SU-DHL-6 (cell line): ENCODE measurements around the gene ARHGAP44.

Experiments used
- H2AFZ ChIP-seq: fragments of 200-600 bp; sonication (generic); 2 replicates; pipeline ENCODE4 v1.6.1; 2014; ENCODE audit warnings: low read depth, mild to moderate bottlenecking, moderate library complexity, mixed read lengths, antibody characterized with exemption, low read length; ENCODE audit not compliant: severe bottlenecking
- H3F3A ChIP-seq: fragments of 200-600 bp; shearing (Covaris generic); 2 replicates; pipeline ENCODE4 v1.6.0; 2016; ENCODE audit warnings: antibody characterized with exemption, mild to moderate bottlenecking; ENCODE audit not compliant: insufficient read depth
- H3K27ac ChIP-seq: fragments of 200-600 bp; sonication (generic); 2 replicates; pipeline ENCODE4 v1.5.1; 2016; ENCODE audit warnings: low read depth, mild to moderate bottlenecking, low read length, moderate library complexity, mixed read lengths
- H3K27me3 ChIP-seq: fragments of 200-600 bp; sonication (generic), shearing (Covaris generic); 2 replicates; pipeline ENCODE4 v1.6.0; 2014; ENCODE audit warnings: mild to moderate bottlenecking, low read length
- H3K36me3 ChIP-seq: fragments of 200-600 bp; sonication (generic); 2 replicates; pipeline ENCODE4 v1.6.1; 2014; ENCODE audit warnings: mild to moderate bottlenecking, low read length, mixed read lengths
- H3K4me2 ChIP-seq: fragments of 300-600, 200-600 bp; shearing (Covaris generic), sonication (generic); 2 replicates; pipeline ENCODE4 v1.6.0; 2014; ENCODE audit warnings: low read length, low read depth, mild to moderate bottlenecking; ENCODE audit not compliant: poor library complexity, severe bottlenecking
- H3K4me3 ChIP-seq: fragments of 200-600 bp; sonication (generic); 2 replicates; pipeline ENCODE4 v1.5.1; 2014; ENCODE audit warnings: antibody characterized with exemption, low read length, mild to moderate bottlenecking, mixed read lengths; ENCODE audit not compliant: insufficient read depth, poor library complexity, severe bottlenecking
- H3K79me2 ChIP-seq: fragments of 200-600 bp; sonication (generic); 2 replicates; pipeline ENCODE4 v1.6.1; 2014; ENCODE audit warnings: mild to moderate bottlenecking, low read length, moderate library complexity; ENCODE audit not compliant: insufficient read depth
- H3K9ac ChIP-seq: fragments of 200-600 bp; sonication (generic); 2 replicates; pipeline ENCODE4 v1.7.0; 2014; ENCODE audit warnings: mild to moderate bottlenecking, low read length
- H3K9me2 ChIP-seq: fragments of 200-600 bp; sonication (generic); replicated peaks from 2 replicates; pipeline ENCODE4 v1.6.1; 2014; ENCODE audit warnings: low read length; ENCODE audit not compliant: insufficient read depth
- H3K9me3 ChIP-seq: fragments of 200-600 bp; sonication (generic); 2 replicates; pipeline ENCODE4 v1.6.1; 2014; ENCODE audit warnings: low read length, mixed read lengths; ENCODE audit not compliant: insufficient read depth
- H4K20me1 ChIP-seq: fragments of 200-600 bp; sonication (generic); 2 replicates; pipeline ENCODE4 v1.6.1; 2014; ENCODE audit warnings: low read depth, mild to moderate bottlenecking, antibody characterized with exemption, low read length, moderate library complexity, mixed read lengths
- EZH2phosphoT487 ChIP-seq: fragments of 200-600 bp; sonication (generic), shearing (Covaris generic); conservative IDR thresholded peaks from 2 replicates; pipeline ENCODE4 v1.6.1; 2018; ENCODE audit warnings: mild to moderate bottlenecking, antibody characterized with exemption, low read length, moderate library complexity, mixed read lengths
- TF ChIP-seq, protein P1 (sequence below): fragments of 200-600 bp; sonication (generic); IDR thresholded peaks from one replicate; pipeline ENCODE4 v1.5.1; 2017; ENCODE audit warnings: antibody characterized with exemption, mild to moderate bottlenecking, low read length, moderate library complexity; ENCODE audit not compliant: insufficient read depth, poor library complexity, severe bottlenecking

ARHGAP44 gene

GRCh38 chr17:12857592-12857991 lies 68.3 kb downstream of the ARHGAP44 start:
- Histone ChIP-seq H3K4me3 (no peak overlapping the region), H3F3A (no peaks in the 10 kb centered on the region), H2AFZ (no peak overlapping the region), H4K20me1 (no peaks in the 10 kb centered on the region), H3K9me3 (peaks cover 9% of the 10 kb centered on the region; the same call in 1 of the 2 replicates), H3K4me2 (no peak overlapping the region), H3K27ac (no peak overlapping the region), H3K79me2 (no peaks in the 10 kb centered on the region), H3K9me2 (no peaks in the 10 kb centered on the region), H3K9ac (no peak overlapping the region), H3K36me3 (no peaks in the 10 kb centered on the region), H3K27me3 (no peaks in the 10 kb centered on the region)
- no peak for TF ChIP-seq EZH2phosphoT487
- TF ChIP-seq, protein P1, sequence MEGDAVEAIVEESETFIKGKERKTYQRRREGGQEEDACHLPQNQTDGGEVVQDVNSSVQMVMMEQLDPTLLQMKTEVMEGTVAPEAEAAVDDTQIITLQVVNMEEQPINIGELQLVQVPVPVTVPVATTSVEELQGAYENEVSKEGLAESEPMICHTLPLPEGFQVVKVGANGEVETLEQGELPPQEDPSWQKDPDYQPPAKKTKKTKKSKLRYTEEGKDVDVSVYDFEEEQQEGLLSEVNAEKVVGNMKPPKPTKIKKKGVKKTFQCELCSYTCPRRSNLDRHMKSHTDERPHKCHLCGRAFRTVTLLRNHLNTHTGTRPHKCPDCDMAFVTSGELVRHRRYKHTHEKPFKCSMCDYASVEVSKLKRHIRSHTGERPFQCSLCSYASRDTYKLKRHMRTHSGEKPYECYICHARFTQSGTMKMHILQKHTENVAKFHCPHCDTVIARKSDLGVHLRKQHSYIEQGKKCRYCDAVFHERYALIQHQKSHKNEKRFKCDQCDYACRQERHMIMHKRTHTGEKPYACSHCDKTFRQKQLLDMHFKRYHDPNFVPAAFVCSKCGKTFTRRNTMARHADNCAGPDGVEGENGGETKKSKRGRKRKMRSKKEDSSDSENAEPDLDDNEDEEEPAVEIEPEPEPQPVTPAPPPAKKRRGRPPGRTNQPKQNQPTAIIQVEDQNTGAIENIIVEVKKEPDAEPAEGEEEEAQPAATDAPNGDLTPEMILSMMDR, result no peak

DNA sequence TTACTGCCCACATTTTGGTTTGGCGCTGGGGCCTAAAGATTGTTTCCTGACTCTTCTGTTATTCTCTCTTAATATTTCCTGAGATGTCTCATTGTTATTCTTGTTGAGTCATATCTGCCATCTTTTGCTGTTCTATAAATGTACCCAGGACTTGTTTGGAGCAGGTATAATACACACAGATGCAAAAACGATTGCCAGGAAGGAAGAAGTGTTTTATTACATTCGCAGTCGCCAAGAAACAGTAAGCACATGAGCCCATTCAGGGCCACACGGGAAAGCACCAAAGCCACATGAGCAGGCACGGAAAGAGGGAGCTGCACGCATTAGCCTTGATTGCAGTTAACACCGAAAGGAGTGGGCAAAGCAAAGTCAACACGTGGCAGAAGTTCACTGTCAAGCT lies 70.2 kb downstream of the ARHGAP44 start:
- no peak overlapping the region for H3K4me3 ChIP-seq
- H3F3A ChIP-seq, result no peaks in the 10 kb centered on the region
- H3K79me2 ChIP-seq, result no peaks in the 10 kb centered on the region
- no peak overlapping the region for H3K4me2 ChIP-seq
- no peaks in the 10 kb centered on the region for H3K27me3 ChIP-seq
- H3K36me3 ChIP-seq, result no peaks in the 10 kb centered on the region
- TF ChIP-seq, protein P1, result no peak
- no peak for TF ChIP-seq EZH2phosphoT487
- no peaks in the 10 kb centered on the region for H4K20me1 ChIP-seq
- H3K9me3 ChIP-seq, result peaks cover 9% of the 10 kb centered on the region; the same call in 1 of the 2 replicates
- no peak overlapping the region for H3K27ac ChIP-seq
- H2AFZ ChIP-seq, result no peak overlapping the region
- H3K9me2 ChIP-seq, result no peaks in the 10 kb centered on the region
- no peak overlapping the region for H3K9ac ChIP-seq

DNA sequence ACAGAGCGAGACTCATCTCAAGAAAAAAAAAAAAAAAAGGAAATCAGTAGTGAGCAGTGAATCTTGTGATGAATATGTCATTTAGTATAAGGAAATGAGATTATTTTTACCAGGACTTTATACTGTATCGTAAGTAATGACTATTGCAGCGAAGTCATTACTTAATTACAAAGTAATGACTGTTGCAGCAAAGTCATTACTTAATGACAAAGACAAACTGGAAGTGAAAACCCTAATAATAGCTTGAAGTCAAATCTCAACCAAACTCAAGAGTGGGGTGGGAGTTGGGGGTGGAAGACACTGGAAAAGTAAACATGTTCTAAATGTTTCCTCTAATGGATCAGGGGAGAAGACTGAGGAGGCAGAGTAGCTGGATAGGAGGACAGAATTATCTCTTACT lies 76.5 kb downstream of the ARHGAP44 start:
- no peak overlapping the region for H3K9ac ChIP-seq
- no peaks in the 10 kb centered on the region for H3K36me3 ChIP-seq
- no peak overlapping the region for H3K4me2 ChIP-seq
- TF ChIP-seq, protein P1, result no peak
- no peak for TF ChIP-seq EZH2phosphoT487
- no peak overlapping the region for H2AFZ ChIP-seq
- H3K79me2 ChIP-seq, result no peaks in the 10 kb centered on the region
- no peaks in the 10 kb centered on the region for H3K9me2 ChIP-seq
- no peak overlapping the region for H3K4me3 ChIP-seq
- no peaks in the 10 kb centered on the region for H3K9me3 ChIP-seq
- H3K27ac ChIP-seq, result no peak overlapping the region
- no peaks in the 10 kb centered on the region for H3K27me3 ChIP-seq
- no peaks in the 10 kb centered on the region for H3F3A ChIP-seq
- no peaks in the 10 kb centered on the region for H4K20me1 ChIP-seq
